ENCODE data around the gene SLC6A12. TPM values are rescaled to one million over a fixed set of nuclear protein-coding genes. Genes with fewer than 3 reads are reported as not detected.

Gene SLC6A12
- polyA plus RNA-seq, 1 of the 3 experiments (the other 2 are of a cell fraction): 0.02 TPM

DNA sequence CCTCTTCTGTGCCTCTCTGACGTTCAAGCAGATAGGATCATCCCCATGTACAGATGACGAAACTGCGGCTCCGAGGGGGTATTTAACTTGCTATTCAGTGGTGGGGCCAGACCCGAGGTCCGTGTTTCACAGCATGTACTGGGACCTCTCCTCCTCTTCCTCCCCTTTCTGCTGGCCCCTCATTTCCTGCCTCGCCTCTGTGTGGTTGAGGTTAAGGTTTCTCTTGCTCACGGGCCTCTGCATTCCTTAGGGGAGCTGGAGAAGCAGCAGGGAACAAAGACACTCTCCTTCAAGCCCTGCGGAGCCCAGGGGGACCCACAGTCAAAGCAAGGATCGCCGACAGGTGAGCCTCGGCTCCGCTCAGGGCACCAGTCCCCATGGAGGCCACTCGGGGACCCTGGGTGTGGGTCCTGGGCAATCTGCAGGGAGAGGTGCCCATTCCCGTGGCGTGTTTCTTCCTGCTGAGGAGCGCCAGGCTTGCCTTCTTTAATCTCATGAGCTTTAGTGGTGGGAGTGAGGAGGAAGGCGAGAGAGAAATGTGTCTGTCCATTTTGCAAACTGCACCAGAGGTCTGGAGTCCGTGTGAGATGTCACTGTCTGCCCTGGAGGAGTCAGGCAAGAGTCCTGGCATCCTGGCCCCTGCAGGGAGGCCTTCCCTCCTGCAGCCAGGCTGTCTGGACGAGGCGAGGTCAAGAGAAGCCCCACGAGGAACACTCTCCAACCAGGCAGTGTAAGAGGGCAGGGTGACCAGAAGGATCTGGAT, 45.0 kb downstream of the SLC6A12 start:
- Histone ChIP-seq H3K4me1 (ENCODE audit: control insufficient read depth in 1 of 2, insufficient read depth in 2 of 2, low read depth in 1 of 2, low read length in 1 of 2) (peaks cover 0 to 43% of the 10 kb centered on the region in 2 experiments; a peak in 2 of 4 replicates), H3K9ac (no peak overlapping the region), H3K27me3 (ENCODE audit: insufficient read depth) (no peaks in the 10 kb centered on the region), H3K36me3 (replicated peaks in 1 of 2; ENCODE audit: control insufficient read depth in 1 of 2, insufficient read depth in 2 of 2, low read length in 1 of 2) (no peaks in the 10 kb centered on the region), H3K27ac (ENCODE audit: low read depth in 2 of 2, low read length in 1 of 2) (no peak overlapping the region), H3K4me3 (ENCODE audit: low read depth in 2 of 2, low read length in 1 of 2) (no peak overlapping the region), H3F3A (replicated peaks; ENCODE audit: insufficient read depth) (no peaks in the 10 kb centered on the region), H3K9me3 (no peaks in the 10 kb centered on the region), H2AFZ (ENCODE audit: low read depth) (no peak overlapping the region), H4K20me1 (ENCODE audit: insufficient read depth) (no peaks in the 10 kb centered on the region), H3K79me2 (ENCODE audit: insufficient read depth) (no peaks in the 10 kb centered on the region), H3K9me2 (no peaks in the 10 kb centered on the region), H3K4me2 (no peak overlapping the region)
- ChIA-PET CTCF (interaction anchor here (1.9 to 4.4 kb wide), 2 partner anchors 16 to 51 kb away, joined by 6 to 24 read pairs; no protein-coding TSS in a partner anchor), POLR2A (no interaction called here)
- WGBS (ENCODE audit: low lambda C conversion rate): 71% methylated on average over 16 of the region's 22 CpGs
- TF ChIP-seq, protein P1, sequence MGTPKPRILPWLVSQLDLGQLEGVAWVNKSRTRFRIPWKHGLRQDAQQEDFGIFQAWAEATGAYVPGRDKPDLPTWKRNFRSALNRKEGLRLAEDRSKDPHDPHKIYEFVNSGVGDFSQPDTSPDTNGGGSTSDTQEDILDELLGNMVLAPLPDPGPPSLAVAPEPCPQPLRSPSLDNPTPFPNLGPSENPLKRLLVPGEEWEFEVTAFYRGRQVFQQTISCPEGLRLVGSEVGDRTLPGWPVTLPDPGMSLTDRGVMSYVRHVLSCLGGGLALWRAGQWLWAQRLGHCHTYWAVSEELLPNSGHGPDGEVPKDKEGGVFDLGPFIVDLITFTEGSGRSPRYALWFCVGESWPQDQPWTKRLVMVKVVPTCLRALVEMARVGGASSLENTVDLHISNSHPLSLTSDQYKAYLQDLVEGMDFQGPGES (IDR thresholded peaks at IDR 0.05; ENCODE audit: low read depth, low read length): no peak
- TF ChIP-seq TCF12 (IDR thresholded peaks at IDR 0.05) (no peak), GABPA (IDR thresholded peaks at IDR 0.05; ENCODE audit: low read depth) (no peak), GATA2 (CRISPR knock-in tag; IDR thresholded peaks at IDR 0.05) (no peak), YY1 (IDR thresholded peaks at IDR 0.05; ENCODE audit: low read depth) (no peak), RFX5 (IDR thresholded peaks at IDR 0.05; ENCODE audit: low read length) (no peak), USF1 (IDR thresholded peaks at IDR 0.05; ENCODE audit: borderline replicate concordance, low read depth) (no peak), FOXJ3 (CRISPR knock-in tag; IDR thresholded peaks at IDR 0.05) (no peak)
- DNase-seq: no peak

- no peaks in the 10 kb centered on the region for H3K36me3 ChIP-seq (replicated peaks in 1 of 2; ENCODE audit: control insufficient read depth in 1 of 2, insufficient read depth in 2 of 2, low read length in 1 of 2)
- H3K4me1 ChIP-seq (ENCODE audit: control insufficient read depth in 1 of 2, insufficient read depth in 2 of 2, low read depth in 1 of 2, low read length in 1 of 2): peaks cover 0 to 41% of the 10 kb centered on the region in 2 experiments; a peak in 2 of 4 replicates
- H3K4me3 ChIP-seq (ENCODE audit: low read depth in 2 of 2, low read length in 1 of 2): no peak overlapping the region
- POLR2A ChIA-PET: no interaction called here
- CTCF ChIA-PET: interaction anchor here (0.8 to 4.4 kb wide), 4 partner anchors 14 to 21 kb away, joined by 3 to 24 read pairs (median 10); no protein-coding TSS in a partner anchor
- H2AFZ ChIP-seq (ENCODE audit: low read depth): no peak overlapping the region
- H4K20me1 ChIP-seq (ENCODE audit: insufficient read depth): no peaks in the 10 kb centered on the region
- DNase-seq: no peak
- H3K79me2 ChIP-seq (ENCODE audit: insufficient read depth): no peaks in the 10 kb centered on the region
- H3K9me2 ChIP-seq: no peaks in the 10 kb centered on the region
- 76% methylated on average over 9 of the region's 12 CpGs for WGBS (ENCODE audit: low lambda C conversion rate)
- H3K4me2 ChIP-seq: no peak overlapping the region
- TF ChIP-seq RCOR1 (IDR thresholded peaks at IDR 0.05; ENCODE audit: low read length) (no peak), NRF1 (IDR thresholded peaks at IDR 0.05; ENCODE audit: low read depth, low read length) (no peak), JUND (IDR thresholded peaks at IDR 0.05) (no peak), MEF2A (IDR thresholded peaks at IDR 0.05; ENCODE audit: borderline replicate concordance, low read depth) (no peak), ELF1 (IDR thresholded peaks at IDR 0.05) (no peak), EP300 (IDR thresholded peaks at IDR 0.05; ENCODE audit: borderline replicate concordance in 1 of 2, low read depth in 1 of 2, low read length in 1 of 2) (no peak), TAF1 (IDR thresholded peaks at IDR 0.05; ENCODE audit: borderline replicate concordance, low read depth, low read length) (no peak), POLR2AphosphoS5 (IDR thresholded peaks at IDR 0.05; ENCODE audit: low read depth, low read length) (no peak), REST (IDR thresholded peaks at IDR 0.05; ENCODE audit: low read depth, low read length) (no peak), EZH2phosphoT487 (IDR thresholded peaks at IDR 0.05; ENCODE audit: borderline replicate concordance, low read depth) (no peak)
- no peaks in the 10 kb centered on the region for H3K27me3 ChIP-seq (ENCODE audit: insufficient read depth)
- H3K27ac ChIP-seq (ENCODE audit: low read depth in 2 of 2, low read length in 1 of 2): no peak overlapping the region
- no peak overlapping the region for H3K9ac ChIP-seq
- H3F3A ChIP-seq (replicated peaks; ENCODE audit: insufficient read depth): no peaks in the 10 kb centered on the region
- no peaks in the 10 kb centered on the region for H3K9me3 ChIP-seq
These were observed 45.9 kb downstream of the SLC6A12 start for GRCh38 chr12:167959-168600.
